ENCODE results near the gene EEF1AKMT3. TPM values are rescaled to one million over a fixed set of nuclear protein-coding genes. Genes with fewer than 3 reads are reported as not detected.

The EEF1AKMT3 gene
- 3.1 and 3.3 TPM in 2 replicates for total RNA-seq

- intact Hi-C loops (cut with micrococcal nuclease): loop anchor here (1.0 to 2.0 kb wide), 5 partner anchors 10 to 169 kb away; partner anchors contain the start of genes ATP23, CDK4, CTDSP2 and TSFM
Measured at GRCh38 chr12:57772429-57773322, at the start of gene EEF1AKMT3. Gene EEF1AKMT3 (plus strand): TSS chr12:57772614. CDS start chr12:57772725, 111 bp downstream.

GRCh38 chr12:57722716-57723629 lies 49.4 kb upstream of the EEF1AKMT3 start:
- intact Hi-C loops (cut with micrococcal nuclease): no loop called here

- intact Hi-C loops (cut with micrococcal nuclease): no loop called here
Measured at GRCh38 chr12:57723630-57723962, 48.8 kb upstream of the EEF1AKMT3 start.

- intact Hi-C loops (cut with micrococcal nuclease): no loop called here
Measured at GRCh38 chr12:57724003-57724935, 48.1 kb upstream of the EEF1AKMT3 start.

- intact Hi-C loops (cut with micrococcal nuclease): no loop called here
Measured at GRCh38 chr12:57724936-57725740, 47.3 kb upstream of the EEF1AKMT3 start.

GRCh38 chr12:57725851-57726150 lies 46.6 kb upstream of the EEF1AKMT3 start:
- intact Hi-C loops (cut with micrococcal nuclease): loop anchor here (2.0 kb wide), 1 partner anchor 17 kb away; no protein-coding TSS in a partner anchor

GRCh38 chr12:57726151-57726883 lies 46.1 kb upstream of the EEF1AKMT3 start:
- intact Hi-C loops (cut with micrococcal nuclease): loop anchor here (2.0 kb wide), 1 partner anchor 16 kb away; no protein-coding TSS in a partner anchor

GRCh38 chr12:57726884-57727757 lies 45.3 kb upstream of the EEF1AKMT3 start:
- intact Hi-C loops (cut with micrococcal nuclease): loop anchor here (2.0 kb wide), 1 partner anchor 16 kb away; no protein-coding TSS in a partner anchor

GRCh38 chr12:57727758-57728395 lies 44.5 kb upstream of the EEF1AKMT3 start:
- intact Hi-C loops (cut with micrococcal nuclease): loop anchor here (2.0 kb wide), 1 partner anchor 15 kb away; no protein-coding TSS in a partner anchor

- intact Hi-C loops (cut with micrococcal nuclease): no loop called here
Measured at GRCh38 chr12:57729321-57729844, 43.0 kb upstream of the EEF1AKMT3 start.

- intact Hi-C loops (cut with micrococcal nuclease): no loop called here
Measured at GRCh38 chr12:57730336-57731067, 41.9 kb upstream of the EEF1AKMT3 start.

GRCh38 chr12:57731411-57732080 lies 40.9 kb upstream of the EEF1AKMT3 start:
- intact Hi-C loops (cut with micrococcal nuclease): no loop called here

GRCh38 chr12:57732270-57732669 lies 40.1 kb upstream of the EEF1AKMT3 start:
- intact Hi-C loops (cut with micrococcal nuclease): no loop called here

- intact Hi-C loops (cut with micrococcal nuclease): no loop called here
Measured at GRCh38 chr12:57732726-57733593, 39.5 kb upstream of the EEF1AKMT3 start.

- intact Hi-C loops (cut with micrococcal nuclease): no loop called here
Measured at GRCh38 chr12:57733928-57734327, 38.5 kb upstream of the EEF1AKMT3 start.

Measured in T-helper 2 cell treated with Interferon-gamma antibody and Interleukin-4, amounts not matched to agents 100 ng/mL and 5 ng/mL, for 36 hours (primary cell).